Esophagus (tissue), 2 donors: ENCODE data around the gene UBR4. TPM values are rescaled to one million over a fixed set of nuclear protein-coding genes. Genes with fewer than 3 reads are reported as not detected.

Source experiments
- H3K27ac ChIP-seq, 2 donors: one replicate each; pipeline ENCODE4 v1.5.1; 2013; ENCODE audit warnings: low read depth in 2 of 2, mild to moderate bottlenecking in 2 of 2, inconsistent platforms in 1 of 2, low read length in 1 of 2, moderate library complexity in 1 of 2
- H3K27me3 ChIP-seq, 2 donors: one replicate each; pipeline ENCODE4 v1.6.1; 2013; ENCODE audit warnings: low read length in 2 of 2, control low read depth in 1 of 2, mild to moderate bottlenecking in 1 of 2; ENCODE audit not compliant: insufficient read depth in 2 of 2, control insufficient read depth in 1 of 2
- H3K36me3 ChIP-seq, 2 donors: one replicate each; pipeline ENCODE4 v1.6.1; 2013; ENCODE audit warnings: low read length in 1 of 2; ENCODE audit not compliant: control insufficient read depth in 2 of 2, insufficient read depth in 2 of 2
- H3K4me1 ChIP-seq, 2 donors: one replicate each; pipeline ENCODE4 v1.6.1; 2013; ENCODE audit warnings: low read length in 1 of 2; ENCODE audit not compliant: control insufficient read depth in 2 of 2, insufficient read depth in 2 of 2
- H3K4me3 ChIP-seq, 2 donors: one replicate each; pipeline ENCODE4 v1.5.1; 2013; ENCODE audit warnings: low read length in 2 of 2, mild to moderate bottlenecking in 2 of 2, low read depth in 1 of 2, moderate library complexity in 1 of 2
- H3K9me3 ChIP-seq, 2 donors: one replicate each; pipeline ENCODE4 v1.6.1; 2013; ENCODE audit warnings: mild to moderate bottlenecking in 2 of 2, low read depth in 1 of 2, low read length in 1 of 2, moderate library complexity in 1 of 2; ENCODE audit not compliant: control insufficient read depth in 2 of 2, insufficient read depth in 1 of 2
- WGBS, 2 donors: extraction: QIAGEN DNeasy Blood & Tissue Kit; methylation state at CpG; one replicate each; pipeline ENCODE4 v1.1.7; 2013; 5-methylcytosine and 5-hydroxymethylcytosine counted together
- polyA plus RNA-seq, 2 donors: library from polyadenylated mRNA; stranded (reverse); fragments of 200-250 nt; gene quantifications; one replicate each; pipeline ENCODE4 v1.2.3, GENCODE V29; 2013
- donor health status: healthy with polysubstance abuse.
- donor health status: Bipolar disorder and iron deficiency.

The UBR4 gene
- polyA plus RNA-seq, 2 donors: 81.9 to 89.9 TPM

- no peak overlapping the region for H3K27ac ChIP-seq
- no peak overlapping the region for H3K4me3 ChIP-seq
- 78 to 84% methylated on average over 6 of the region's 6 CpGs for WGBS, 2 donors
- H3K9me3 ChIP-seq: no peaks in the 10 kb centered on the region
- no peaks in the 10 kb centered on the region for H3K27me3 ChIP-seq
- no peaks in the 10 kb centered on the region for H3K4me1 ChIP-seq
- H3K36me3 ChIP-seq: peaks cover 45 to 64% of the 10 kb centered on the region in 2 donors
These were observed 94.8 kb downstream of the UBR4 start for GRCh38 chr1:19115082-19115808.

DNA sequence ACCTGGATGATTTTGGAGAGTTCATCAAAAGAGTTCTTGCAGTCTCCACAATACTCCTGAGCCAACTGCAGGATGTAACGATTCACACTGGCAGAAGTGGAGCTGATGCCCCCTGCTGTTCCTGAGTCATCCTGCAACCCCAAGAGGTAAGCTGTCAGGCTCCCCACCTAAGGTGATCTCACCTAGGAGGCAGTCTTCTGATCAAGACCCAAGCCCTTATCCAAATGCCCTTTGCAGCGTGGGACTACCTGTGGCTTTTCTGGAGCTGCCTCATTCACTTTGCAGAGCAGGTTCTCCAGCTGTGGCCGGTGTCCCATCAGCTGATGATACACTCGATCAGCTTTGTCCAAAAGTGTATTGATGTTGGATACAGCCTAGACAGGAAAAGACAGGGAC is 96.4 kb downstream of the UBR4 start:
- Histone ChIP-seq H3K27ac (no peak overlapping the region), H3K4me1 (no peaks in the 10 kb centered on the region), H3K27me3 (no peaks in the 10 kb centered on the region), H3K36me3 (peaks cover 54 to 65% of the 10 kb centered on the region in 2 donors), H3K4me3 (no peak overlapping the region), H3K9me3 (no peaks in the 10 kb centered on the region)
- 73% methylated on average over 4 of the region's 4 CpGs for WGBS, 2 donors

GRCh38 chr1:19112891-19113696 is 97.0 kb downstream of the UBR4 start:
- H3K4me1 ChIP-seq: no peaks in the 10 kb centered on the region
- 90 to 91% methylated on average over 7 of the region's 7 CpGs for WGBS, 2 donors

DNA sequence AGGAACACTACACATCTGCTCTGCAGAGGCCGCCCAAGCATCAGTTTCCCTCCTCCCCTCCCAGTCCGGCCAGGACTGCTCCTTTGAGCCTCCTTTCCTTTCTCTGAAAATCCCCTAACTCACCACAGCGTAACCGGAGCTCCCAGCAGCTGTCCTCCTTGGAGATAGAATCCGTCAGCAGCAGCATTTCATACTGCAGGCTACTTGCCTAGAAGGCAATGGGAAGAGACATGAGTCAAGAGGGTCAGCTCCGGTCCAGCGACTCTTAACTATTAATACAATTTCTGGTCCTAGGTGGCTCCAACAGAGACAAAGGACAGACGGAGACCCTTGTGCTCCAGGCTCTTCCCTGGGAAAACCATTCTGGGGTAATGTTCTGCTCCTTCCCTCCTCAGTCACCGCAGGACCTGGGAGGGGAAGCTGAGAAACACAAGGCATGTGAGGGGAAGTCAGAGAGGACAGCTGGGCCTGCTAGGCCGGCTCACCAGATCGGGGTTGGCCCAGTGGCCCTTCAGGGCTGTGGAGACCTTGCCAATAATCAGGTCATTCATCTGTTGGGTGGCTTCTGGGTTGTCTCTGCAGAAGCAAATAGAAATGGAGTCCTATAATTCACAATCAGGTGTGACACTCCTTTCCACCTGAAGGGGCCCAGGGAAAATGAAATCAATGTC is 99.7 kb downstream of the UBR4 start:
- Histone ChIP-seq H3K27me3 (no peaks in the 10 kb centered on the region), H3K4me3 (no peak overlapping the region), H3K9me3 (no peaks in the 10 kb centered on the region), H3K27ac (no peak overlapping the region), H3K4me1 (no peaks in the 10 kb centered on the region), H3K36me3 (peaks cover 62 to 67% of the 10 kb centered on the region in 2 donors)
- 93 to 94% methylated on average over 11 of the region's 11 CpGs for WGBS, 2 donors

More at GRCh38 chr1:19112891-19113696, 97.0 kb downstream of the UBR4 start:
- Histone ChIP-seq H3K27me3 (no peaks in the 10 kb centered on the region), H3K36me3 (peaks cover 55 to 66% of the 10 kb centered on the region in 2 donors), H3K4me3 (no peak overlapping the region), H3K27ac (no peak overlapping the region), H3K9me3 (no peaks in the 10 kb centered on the region)

DNA sequence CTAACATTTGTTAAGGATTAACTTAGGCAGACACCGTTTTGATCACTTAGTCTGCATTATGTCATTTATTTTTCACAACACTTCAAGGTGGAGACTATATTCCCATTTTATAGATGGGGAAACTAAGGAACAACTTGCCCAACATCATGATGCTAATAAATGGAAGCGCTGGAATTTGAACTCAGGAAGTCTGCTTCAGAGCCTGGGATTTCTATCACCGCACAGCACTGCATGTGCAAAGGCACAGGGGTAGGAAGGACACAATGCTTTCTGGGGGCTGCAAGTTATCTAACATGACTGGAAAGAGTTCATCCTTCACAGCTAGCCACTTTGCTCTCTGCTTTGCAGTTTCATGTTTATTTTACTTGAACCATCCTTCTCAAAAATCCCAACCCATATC is 100.5 kb downstream of the UBR4 start:
- WGBS, 2 donors: 81 to 88% methylated on average over 3 of the region's 3 CpGs
- peaks cover 61 to 64% of the 10 kb centered on the region in 2 donors for H3K36me3 ChIP-seq

DNA sequence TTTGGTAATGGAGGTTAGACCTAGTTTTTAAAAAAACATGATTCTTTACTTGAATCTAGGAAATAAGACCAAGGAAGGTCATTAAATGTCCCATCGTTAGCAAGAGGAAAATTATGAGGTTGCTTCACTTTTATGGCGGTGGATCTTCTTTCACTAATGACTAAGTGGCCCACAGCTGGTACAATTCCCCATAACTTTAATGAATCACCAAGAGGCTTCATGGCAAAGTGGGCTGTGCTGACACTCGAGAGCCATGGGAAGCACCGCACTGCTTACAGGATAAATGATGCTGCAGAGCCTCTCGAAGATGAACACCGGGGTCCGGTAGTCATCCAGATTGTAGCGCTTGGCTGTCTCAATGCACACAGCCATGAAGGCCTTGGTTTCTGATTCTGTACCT is 108.8 kb downstream of the UBR4 start:
- peaks cover 44 to 52% of the 10 kb centered on the region in 2 donors for H3K36me3 ChIP-seq
- 92 to 93% methylated on average over 8 of the region's 8 CpGs for WGBS, 2 donors

More for the DNA sequence above, 100.5 kb downstream of the UBR4 start:
- H3K4me3 ChIP-seq: no peak overlapping the region
- no peaks in the 10 kb centered on the region for H3K27me3 ChIP-seq
- no peaks in the 10 kb centered on the region for H3K9me3 ChIP-seq
- no peaks in the 10 kb centered on the region for H3K4me1 ChIP-seq
- H3K27ac ChIP-seq: no peak overlapping the region

GRCh38 chr1:19100028-19100427 is 110.0 kb downstream of the UBR4 start:
- no peaks in the 10 kb centered on the region for H3K27me3 ChIP-seq
- 82 to 91% methylated on average over 5 of the region's 5 CpGs for WGBS, 2 donors
- H3K4me3 ChIP-seq: no peak overlapping the region
- H3K36me3 ChIP-seq: peaks cover 41 to 52% of the 10 kb centered on the region in 2 donors
- no peak overlapping the region for H3K27ac ChIP-seq
- no peaks in the 10 kb centered on the region for H3K9me3 ChIP-seq
- no peaks in the 10 kb centered on the region for H3K4me1 ChIP-seq

More for the DNA sequence above, 108.8 kb downstream of the UBR4 start:
- Histone ChIP-seq H3K9me3 (no peaks in the 10 kb centered on the region), H3K27ac (no peak overlapping the region), H3K27me3 (no peaks in the 10 kb centered on the region), H3K4me1 (no peaks in the 10 kb centered on the region), H3K4me3 (no peak overlapping the region)

- Histone ChIP-seq H3K4me1 (no peaks in the 10 kb centered on the region), H3K27ac (no peak overlapping the region), H3K36me3 (peaks cover 48 to 51% of the 10 kb centered on the region in 2 donors), H3K27me3 (no peaks in the 10 kb centered on the region), H3K4me3 (no peak overlapping the region), H3K9me3 (no peaks in the 10 kb centered on the region)
- 92 to 93% methylated on average over 5 of the region's 5 CpGs for WGBS, 2 donors
These were observed 113.1 kb downstream of the UBR4 start for GRCh38 chr1:19096990-19097389.

- no peaks in the 10 kb centered on the region for H3K9me3 ChIP-seq
These were observed 113.8 kb downstream of the UBR4 start for GRCh38 chr1:19096036-19096833.

More at GRCh38 chr1:19096036-19096833, 113.8 kb downstream of the UBR4 start:
- Histone ChIP-seq H3K36me3 (peaks cover 47 to 51% of the 10 kb centered on the region in 2 donors), H3K27me3 (no peaks in the 10 kb centered on the region), H3K4me1 (no peaks in the 10 kb centered on the region), H3K27ac (no peak overlapping the region), H3K4me3 (no peak overlapping the region)
- 50 to 53% methylated on average over 7 of the region's 7 CpGs for WGBS, 2 donors
